H1 (cell line): ENCODE data around the gene NID1.

ENCODE experiments used
- CTCF ChIP-seq, 3 experiments: IDR thresholded peaks; 1 replicate in 2 of 3; 2 replicates in 1 of 3; pipeline versions ENCODE4 v1.5.1 to v1.6.1; 2011; ENCODE audit warnings: low read length in 3 of 3, mild to moderate bottlenecking in 3 of 3, inconsistent platforms in 2 of 3, low read depth in 1 of 3, moderate library complexity in 1 of 3; ENCODE audit not compliant: insufficient read depth in 1 of 3; ENCODE audit errors: control extremely low read depth in 1 of 3
- EP300 ChIP-seq, 2 experiments: IDR thresholded peaks; 1 replicate in 1 of 2; 2 replicates in 1 of 2; pipeline ENCODE4 v1.6.1; 2011 to 2012; ENCODE audit warnings: low read depth in 2 of 2, low read length in 2 of 2, mild to moderate bottlenecking in 2 of 2, borderline replicate concordance in 1 of 2, inconsistent platforms in 1 of 2, moderate library complexity in 1 of 2
- EZH2 ChIP-seq: fragments of 200-600 bp; sonication (generic); IDR thresholded peaks from 2 replicates; pipeline ENCODE4 v1.7.1; 2012; ENCODE audit warnings: low read depth, mild to moderate bottlenecking, moderate library complexity, low read length, inconsistent platforms; ENCODE audit not compliant: severe bottlenecking
- KDM1A ChIP-seq: fragments of 200-600, 300-600 bp; sonication (generic); IDR thresholded peaks from 2 replicates; pipeline ENCODE4 v1.7.1; 2016; ENCODE audit warnings: mild to moderate bottlenecking, low read length, borderline replicate concordance
- POLR2A ChIP-seq, 2 experiments: IDR thresholded peaks; 1 replicate in 1 of 2; 2 replicates in 1 of 2; pipeline ENCODE4 v1.6.1; 2011; ENCODE audit warnings: low read depth in 2 of 2, low read length in 2 of 2, mild to moderate bottlenecking in 2 of 2; ENCODE audit errors: control extremely low read depth in 1 of 2
- POLR2AphosphoS5 ChIP-seq: IDR thresholded peaks from 2 replicates; pipeline ENCODE4 v1.6.1; 2011; ENCODE audit warnings: low read depth, low read length
- RAD21 ChIP-seq, 2 experiments: IDR thresholded peaks in 1 of 2; conservative IDR thresholded peaks in 1 of 2; 2 replicates each; pipeline ENCODE4 v1.6.1; 2011; ENCODE audit warnings: low read depth in 2 of 2, low read length in 2 of 2, improper control_type of control experiment in 1 of 2, inconsistent platforms in 1 of 2, mild to moderate bottlenecking in 1 of 2, moderate library complexity in 1 of 2
- SIX5 ChIP-seq: IDR thresholded peaks from 2 replicates; pipeline ENCODE4 v1.6.1; 2011; ENCODE audit warnings: mild to moderate bottlenecking, low read depth, low read length
- SP2 ChIP-seq: IDR thresholded peaks from 2 replicates; pipeline ENCODE4 v1.6.1; 2012; ENCODE audit warnings: mild to moderate bottlenecking, low read length, inconsistent platforms
- YY1 ChIP-seq: IDR thresholded peaks from 2 replicates; pipeline ENCODE4 v1.6.1; 2011; ENCODE audit warnings: low read depth, mild to moderate bottlenecking, low read length
- TF ChIP-seq, protein P1 (sequence below): IDR thresholded peaks from 2 replicates; pipeline ENCODE4 v1.6.1; 2012; ENCODE audit warnings: inconsistent platforms

- TF ChIP-seq CTCF (IDR thresholded peaks at IDR 0.05; ENCODE audit: control extremely low read depth in 1 of 3, insufficient read depth in 1 of 3, low read depth in 1 of 3, low read length in 3 of 3) (no peak), YY1 (no peak), SIX5 (no peak), EZH2 (no peak), RAD21 (IDR thresholded peaks at IDR 0.05 in 1 of 2, conservative IDR thresholded peaks at IDR 0.05 in 1 of 2; ENCODE audit: low read depth in 2 of 2, low read length in 2 of 2) (no peak), POLR2A (IDR thresholded peaks at IDR 0.05; ENCODE audit: control extremely low read depth in 1 of 2, low read depth in 2 of 2, low read length in 2 of 2) (no peak), KDM1A (no peak), EP300 (IDR thresholded peaks at IDR 0.05; ENCODE audit: borderline replicate concordance in 1 of 2, low read depth in 2 of 2, low read length in 2 of 2) (no peak), POLR2AphosphoS5 (no peak), SP2 (no peak)
- TF ChIP-seq, protein P1, sequence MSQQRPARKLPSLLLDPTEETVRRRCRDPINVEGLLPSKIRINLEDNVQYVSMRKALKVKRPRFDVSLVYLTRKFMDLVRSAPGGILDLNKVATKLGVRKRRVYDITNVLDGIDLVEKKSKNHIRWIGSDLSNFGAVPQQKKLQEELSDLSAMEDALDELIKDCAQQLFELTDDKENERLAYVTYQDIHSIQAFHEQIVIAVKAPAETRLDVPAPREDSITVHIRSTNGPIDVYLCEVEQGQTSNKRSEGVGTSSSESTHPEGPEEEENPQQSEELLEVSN = no peak
Measured at GRCh38 chr1:236082526-236082925, 17.6 kb upstream of the NID1 start.
